Tibial artery (tissue), 4 donors: ENCODE data around the gene PKD1L1.
A peak's percentile ranks its signal among the peaks of the same experiment; 100 is the strongest.

ENCODE experiments used
- DNase-seq, 2 donors: peaks; one replicate each; pipeline ENCODE4 v3.0.0-alpha.2; 2019
- H3K27ac ChIP-seq, 2 donors: fragments of 200-600 bp; sonication (generic) in 1 of 2; 1 replicate in 1 of 2; 2 replicates in 1 of 2; pipeline ENCODE4 v1.5.1; 2018 to 2019; ENCODE audit warnings: mild to moderate bottlenecking in 1 of 2
- H3K27me3 ChIP-seq, 2 donors: fragments of 200-600 bp; sonication (generic) in 1 of 2; one replicate each; pipeline versions ENCODE4 v1.5.1 to v1.6.0; 2016 to 2019
- H3K36me3 ChIP-seq, 3 donors: fragments of 200-600 bp; sonication (generic) in 2 of 3; one replicate each; pipeline ENCODE4 v1.5.1; 2016 to 2019; ENCODE audit warnings: mild to moderate bottlenecking in 2 of 3
- H3K4me1 ChIP-seq, 4 donors: fragments of 200-600 bp; sonication (generic) in 2 of 4; 1 replicate in 3 of 4; 2 replicates in 1 of 4; pipeline ENCODE4 v1.5.1; 2016 to 2019
- H3K4me3 ChIP-seq, 2 donors: fragments of 200-600 bp; sonication (generic) in 1 of 2; 1 replicate in 1 of 2; 2 replicates in 1 of 2; pipeline ENCODE4 v1.5.1; 2018 to 2019; ENCODE audit warnings: mild to moderate bottlenecking in 2 of 2
- H3K9me3 ChIP-seq, 3 donors: fragments of 200-600 bp; sonication (generic) in 1 of 3; one replicate each; pipeline ENCODE4 v1.5.1; 2016 to 2019
- CTCF ChIP-seq, 2 experiments: fragments of 200-600 bp in 1 of 2; fragments of 450-650 bp in 1 of 2; IDR thresholded peaks; one replicate each; pipeline ENCODE4 v1.5.1; 2017 to 2019; ENCODE audit warnings: antibody characterized with exemption in 2 of 2, mild to moderate bottlenecking in 1 of 2, moderate library complexity in 1 of 2
- intact Hi-C: fragments of 100-400 bp; cut with DNase I; formaldehyde crosslinking; loops from one replicate; pipeline ENCODE4 v1.15.0; 2023; ENCODE audit warnings: low total_unique reads

The PKD1L1 gene

GRCh38 chr7:47780555-47780954 lies 167.7 kb downstream of the PKD1L1 start:
- Histone ChIP-seq H3K4me3 (no peak overlapping the region), H3K4me1 (peaks cover 0 to 44% (median 29%) of the 10 kb centered on the region in 4 donors), H3K27ac (peak overlapping the region in 1 of 2 donors; percentile 23), H3K9me3 (no peaks in the 10 kb centered on the region), H3K27me3 (no peaks in the 10 kb centered on the region), H3K36me3 (no peaks in the 10 kb centered on the region)
- no peak for TF ChIP-seq CTCF (IDR thresholded peaks at IDR 0.05)
- DNase-seq: no peak
- intact Hi-C loops: no loop called here

- intact Hi-C loops: loop anchor here (10.0 kb wide), 1 partner anchor 195 kb away; the partner anchor contains the start of gene TNS3
- no peaks in the 10 kb centered on the region for H3K27me3 ChIP-seq
- TF ChIP-seq CTCF (IDR thresholded peaks at IDR 0.05): no peak
- DNase-seq: no peak
- peaks cover 0 to 44% (median 17%) of the 10 kb centered on the region in 4 donors for H3K4me1 ChIP-seq
- H3K27ac ChIP-seq: no peak overlapping the region
- H3K4me3 ChIP-seq: no peak overlapping the region
- no peaks in the 10 kb centered on the region for H3K9me3 ChIP-seq
- no peaks in the 10 kb centered on the region for H3K36me3 ChIP-seq
Observed at GRCh38 chr7:47779341-47779771, 168.9 kb downstream of the PKD1L1 start.

GRCh38 chr7:47778153-47778661 lies 170.1 kb downstream of the PKD1L1 start:
- intact Hi-C loops: loop anchor here (10.0 kb wide), 1 partner anchor 193 kb away; the partner anchor contains the start of gene TNS3
- DNase-seq: no peak
- no peak overlapping the region for H3K4me3 ChIP-seq
- H3K27me3 ChIP-seq: no peaks in the 10 kb centered on the region
- no peaks in the 10 kb centered on the region for H3K36me3 ChIP-seq
- peaks cover 0 to 34% (median 8%) of the 10 kb centered on the region in 4 donors for H3K4me1 ChIP-seq
- H3K9me3 ChIP-seq: no peaks in the 10 kb centered on the region
- no peak overlapping the region for H3K27ac ChIP-seq
- no peak for TF ChIP-seq CTCF (IDR thresholded peaks at IDR 0.05)

- no peaks in the 10 kb centered on the region for H3K27me3 ChIP-seq
- intact Hi-C loops: loop anchor here (10.0 kb wide), 1 partner anchor 193 kb away; the partner anchor contains the start of gene TNS3
- H3K4me1 ChIP-seq: peaks cover 0 to 30% (median 4%) of the 10 kb centered on the region in 4 donors
- DNase-seq: no peak
- no peak for TF ChIP-seq CTCF (IDR thresholded peaks at IDR 0.05)
- no peaks in the 10 kb centered on the region for H3K9me3 ChIP-seq
- no peak overlapping the region for H3K27ac ChIP-seq
- no peaks in the 10 kb centered on the region for H3K36me3 ChIP-seq
- no peak overlapping the region for H3K4me3 ChIP-seq
Observed at GRCh38 chr7:47777531-47778152, 170.6 kb downstream of the PKD1L1 start.

GRCh38 chr7:47776335-47776734 lies 171.9 kb downstream of the PKD1L1 start:
- Histone ChIP-seq H3K36me3 (no peaks in the 10 kb centered on the region), H3K4me3 (no peak overlapping the region), H3K27ac (no peak overlapping the region), H3K9me3 (no peaks in the 10 kb centered on the region), H3K27me3 (no peaks in the 10 kb centered on the region), H3K4me1 (peaks cover 0 to 32% (median 9%) of the 10 kb centered on the region in 4 donors)
- DNase-seq: no peak
- TF ChIP-seq CTCF (IDR thresholded peaks at IDR 0.05): no peak
- intact Hi-C loops: loop anchor here (10.0 kb wide), 1 partner anchor 192 kb away; the partner anchor contains the start of gene TNS3
